ENCODE data around the gene LILRA6. TPM values are rescaled to one million over a fixed set of nuclear protein-coding genes. Genes with fewer than 3 reads are reported as not detected.
"Not testable (repeated sequence)": the region's sequence is repeated elsewhere in the genome, so short reads cannot be mapped to it uniquely, and the experiment has no call there.

LILRA6 gene
- total RNA-seq, 1 donor from 2014 or later = 1.5 TPM

DNA sequence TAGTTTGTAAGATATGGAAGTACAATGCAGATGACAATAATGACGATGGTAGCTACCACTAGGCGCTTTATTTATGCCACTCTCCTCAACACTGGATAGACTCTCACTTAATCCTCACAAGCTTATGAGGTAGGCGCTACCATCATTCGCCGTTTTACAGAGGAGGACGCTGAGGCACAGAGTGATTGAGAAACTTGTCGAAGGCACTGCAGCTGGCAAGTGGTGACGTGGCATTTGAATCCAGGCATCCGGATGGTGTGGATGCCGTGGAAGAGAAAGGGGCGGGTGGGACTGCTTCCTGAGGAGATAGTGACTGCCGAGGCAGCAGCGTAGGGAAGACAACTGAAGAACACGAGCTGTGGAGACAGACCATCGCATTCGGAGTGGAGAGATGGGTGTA, 43.2 kb downstream of the LILRA6 start:
- Histone ChIP-seq H3K9me3 (no peaks in the 10 kb centered on the region), H3K36me3 (peaks cover 0 to 35% of the 10 kb centered on the region in 2 donors), H3K4me1 (peaks cover 39% of the 10 kb centered on the region), H3K27me3 (no peaks in the 10 kb centered on the region), H3K4me3 (no peak overlapping the region), H3K27ac (no peak overlapping the region)
- intact Hi-C loops (cut with DNase I) = no loop called here
- TF ChIP-seq POLR2A (IDR thresholded peaks at IDR 0.05) = no peak
- TF ChIP-seq POLR2AphosphoS5 (IDR thresholded peaks at IDR 0.05; ENCODE audit: insufficient read depth in 1 of 2, low read depth in 1 of 2) = no peak
- TF ChIP-seq, protein P1, sequence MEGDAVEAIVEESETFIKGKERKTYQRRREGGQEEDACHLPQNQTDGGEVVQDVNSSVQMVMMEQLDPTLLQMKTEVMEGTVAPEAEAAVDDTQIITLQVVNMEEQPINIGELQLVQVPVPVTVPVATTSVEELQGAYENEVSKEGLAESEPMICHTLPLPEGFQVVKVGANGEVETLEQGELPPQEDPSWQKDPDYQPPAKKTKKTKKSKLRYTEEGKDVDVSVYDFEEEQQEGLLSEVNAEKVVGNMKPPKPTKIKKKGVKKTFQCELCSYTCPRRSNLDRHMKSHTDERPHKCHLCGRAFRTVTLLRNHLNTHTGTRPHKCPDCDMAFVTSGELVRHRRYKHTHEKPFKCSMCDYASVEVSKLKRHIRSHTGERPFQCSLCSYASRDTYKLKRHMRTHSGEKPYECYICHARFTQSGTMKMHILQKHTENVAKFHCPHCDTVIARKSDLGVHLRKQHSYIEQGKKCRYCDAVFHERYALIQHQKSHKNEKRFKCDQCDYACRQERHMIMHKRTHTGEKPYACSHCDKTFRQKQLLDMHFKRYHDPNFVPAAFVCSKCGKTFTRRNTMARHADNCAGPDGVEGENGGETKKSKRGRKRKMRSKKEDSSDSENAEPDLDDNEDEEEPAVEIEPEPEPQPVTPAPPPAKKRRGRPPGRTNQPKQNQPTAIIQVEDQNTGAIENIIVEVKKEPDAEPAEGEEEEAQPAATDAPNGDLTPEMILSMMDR (IDR thresholded peaks at IDR 0.05) = no peak
- DNase-seq (ENCODE audit: extremely low spot score in 2 of 2) = no peak

DNA sequence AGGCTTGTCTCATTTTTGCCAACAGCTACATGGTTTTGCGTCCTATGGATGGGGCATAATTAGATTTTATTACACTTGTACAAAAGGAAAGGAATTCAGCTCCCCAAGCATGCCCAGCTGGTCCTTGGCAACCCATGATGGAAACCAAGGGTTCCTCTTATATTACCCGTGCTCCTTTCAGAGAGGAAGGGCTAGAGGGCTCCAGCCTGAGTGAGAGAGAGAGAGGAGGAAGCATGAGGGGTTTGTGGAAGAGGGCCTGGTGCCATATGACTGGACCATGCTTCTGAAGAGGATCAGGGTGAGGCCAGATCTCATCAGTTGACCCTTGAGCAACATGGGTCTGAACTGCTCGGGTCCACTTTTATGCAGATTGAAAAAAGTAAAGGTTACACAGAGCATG, 45.5 kb downstream of the LILRA6 start:
- Histone ChIP-seq H3K4me3 (no peak overlapping the region), H3K4me1 (peaks cover 28% of the 10 kb centered on the region), H3K27ac (no peak overlapping the region), H3K9me3 (no peaks in the 10 kb centered on the region), H3K27me3 (no peaks in the 10 kb centered on the region), H3K36me3 (peaks cover 0 to 27% of the 10 kb centered on the region in 2 donors)
- TF ChIP-seq, protein P1 (IDR thresholded peaks at IDR 0.05) = no peak
- TF ChIP-seq POLR2A (IDR thresholded peaks at IDR 0.05) (no peak), POLR2AphosphoS5 (IDR thresholded peaks at IDR 0.05; ENCODE audit: insufficient read depth in 1 of 2, low read depth in 1 of 2) (no peak)
- DNase-seq (ENCODE audit: extremely low spot score in 2 of 2) = no peak
- intact Hi-C loops (cut with DNase I) = no loop called here

DNA sequence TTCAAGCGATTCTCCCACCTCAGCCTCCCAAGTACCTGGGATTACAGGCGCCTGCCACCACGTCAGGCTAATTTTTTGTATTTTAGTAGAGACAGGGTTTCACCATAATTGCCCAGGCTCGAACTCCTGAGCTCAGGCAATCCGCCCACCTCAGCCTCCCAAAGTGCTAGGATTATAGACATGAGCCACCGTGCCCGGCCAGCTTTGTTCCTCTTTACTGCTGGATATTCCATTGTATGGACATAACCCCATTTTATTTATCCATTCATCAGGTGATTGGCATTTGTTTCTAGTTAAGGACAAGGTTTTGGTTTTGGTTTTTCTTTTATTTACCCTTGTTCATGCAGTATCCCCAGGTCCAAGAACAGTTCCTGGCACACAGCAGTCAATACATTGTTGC, 46.1 kb downstream of the LILRA6 start:
- intact Hi-C loops (cut with DNase I) = no loop called here

DNA sequence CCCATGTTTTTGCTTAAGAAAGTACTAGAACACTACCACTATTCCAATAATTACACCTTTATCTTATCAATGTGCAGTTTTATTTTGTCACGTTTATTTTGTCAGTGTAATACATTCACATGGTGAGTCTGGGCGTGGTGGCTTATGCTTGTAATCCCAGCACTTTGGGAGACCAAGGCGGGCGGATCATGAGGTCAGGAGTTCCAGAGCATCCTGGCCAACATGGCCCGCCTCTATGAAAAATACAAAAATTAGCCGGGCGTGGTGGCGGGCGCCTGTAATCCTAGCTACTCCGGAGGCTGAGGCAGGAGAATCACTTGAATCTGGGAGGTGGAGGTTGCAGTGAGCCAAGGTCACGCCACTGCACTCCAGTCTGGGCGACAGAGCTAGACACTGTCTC, 48.1 kb downstream of the LILRA6 start:
- intact Hi-C loops (cut with DNase I); H3K27me3 ChIP-seq; H3K9me3 ChIP-seq; H3K4me3 ChIP-seq; DNase-seq (ENCODE audit: extremely low spot score in 2 of 2); H3K27ac ChIP-seq: not testable (repeated sequence)
- H3K4me1 ChIP-seq = peaks cover 20% of the 10 kb centered on the region
- H3K36me3 ChIP-seq = peaks cover 0 to 21% of the 10 kb centered on the region in 2 donors

More for the DNA sequence above, 46.1 kb downstream of the LILRA6 start:
- DNase-seq (ENCODE audit: extremely low spot score in 2 of 2) = no peak
- Histone ChIP-seq H3K9me3 (no peaks in the 10 kb centered on the region), H3K36me3 (peaks cover 0 to 22% of the 10 kb centered on the region in 2 donors), H3K4me1 (peaks cover 28% of the 10 kb centered on the region), H3K27me3 (no peaks in the 10 kb centered on the region), H3K27ac (no peak overlapping the region), H3K4me3 (no peak overlapping the region)
- no peak for TF ChIP-seq POLR2AphosphoS5 (IDR thresholded peaks at IDR 0.05; ENCODE audit: insufficient read depth in 1 of 2, low read depth in 1 of 2)
- TF ChIP-seq, protein P1 (IDR thresholded peaks at IDR 0.05) = no peak
- TF ChIP-seq POLR2A (IDR thresholded peaks at IDR 0.05) = no peak

DNA sequence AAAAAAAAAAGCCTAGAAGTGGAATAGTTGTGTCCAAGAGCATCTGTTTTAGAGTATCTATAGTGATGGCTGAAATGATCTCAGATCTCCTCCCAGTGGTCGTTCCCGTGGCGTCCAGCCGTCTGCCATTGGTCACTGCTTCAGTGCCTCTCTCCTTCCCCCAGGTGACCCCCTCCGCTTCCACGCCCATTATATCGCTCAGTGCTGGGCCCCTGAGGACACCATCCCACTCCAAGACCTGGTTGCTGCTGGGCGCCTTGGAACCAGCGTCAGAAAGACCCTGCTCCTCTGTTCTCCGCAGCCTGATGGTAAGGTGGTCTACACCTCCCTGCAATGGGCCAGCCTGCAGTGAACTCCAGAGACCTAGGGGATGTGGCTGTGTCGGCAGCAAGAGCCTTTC, 49.6 kb downstream of the LILRA6 start:
- peaks cover 0 to 21% of the 10 kb centered on the region in 2 donors for H3K36me3 ChIP-seq
- H3K27ac ChIP-seq = no peak overlapping the region
- peaks cover 30% of the 10 kb centered on the region for H3K4me1 ChIP-seq
- no peaks in the 10 kb centered on the region for H3K9me3 ChIP-seq
- no peak for DNase-seq (ENCODE audit: extremely low spot score in 2 of 2)
- H3K4me3 ChIP-seq = no peak overlapping the region
- intact Hi-C loops (cut with DNase I) = no loop called here
- TF ChIP-seq, protein P1 (IDR thresholded peaks at IDR 0.05) = no peak
- TF ChIP-seq POLR2AphosphoS5 (IDR thresholded peaks at IDR 0.05; ENCODE audit: insufficient read depth in 1 of 2, low read depth in 1 of 2) = no peak
- no peak for TF ChIP-seq POLR2A (IDR thresholded peaks at IDR 0.05)
- no peaks in the 10 kb centered on the region for H3K27me3 ChIP-seq

Measured in vagina (tissue), 2 donors.